K562 (cell line): Measurements from ENCODE around the gene DEDD. TPM values are rescaled to one million over a fixed set of nuclear protein-coding genes. Genes with fewer than 3 reads are reported as not detected.
A peak's percentile ranks its signal among the peaks of the same experiment; 100 is the strongest.

Experiments used
- BCL6 ChIP-seq: fragments of 250-450 bp; sonication (Bioruptor Pico); IDR thresholded peaks from 2 replicates; pipeline ENCODE4 v1.4.0; 2020
- CBX2 ChIP-seq: fragments of 200-600 bp; sonication (generic); IDR thresholded peaks from one replicate; pipeline ENCODE4 v1.6.1; 2012; ENCODE audit warnings: mild to moderate bottlenecking, low read length, inconsistent platforms; ENCODE audit not compliant: insufficient read depth, poor library complexity, severe bottlenecking
- CREB1 ChIP-seq, 2 experiments: sonication (generic) in 1 of 2; formaldehyde crosslinking in 1 of 2; IDR thresholded peaks; 2 replicates each; pipeline versions ENCODE4 v1.6.1 to v1.8.0; 2012 to 2022; ENCODE audit warnings: inconsistent platforms in 1 of 2, mild to moderate bottlenecking in 1 of 2, missing genetic modification reagents in 1 of 2, moderate library complexity in 1 of 2
- DACH1 ChIP-seq: fragments of 450-650 bp; IDR thresholded peaks from 2 replicates; pipeline ENCODE4 v1.6.1; 2018; ENCODE audit not compliant: partially characterized antibody
- GATAD2A ChIP-seq: fragments of 450-650 bp; IDR thresholded peaks from 2 replicates; pipeline ENCODE4 v1.6.1; 2017
- GTF3C2 ChIP-seq: IDR thresholded peaks from 3 replicates; pipeline ENCODE4 v1.6.1; 2011; ENCODE audit warnings: borderline replicate concordance, mild to moderate bottlenecking, moderate library complexity; ENCODE audit not compliant: insufficient read length; ENCODE audit errors: extremely low read depth
- MAX ChIP-seq: sonication (generic); formaldehyde crosslinking; IDR thresholded peaks from 2 replicates; pipeline ENCODE4 v1.9.0; 2022; ENCODE audit warnings: mild to moderate bottlenecking, missing genetic modification reagents
- MAZ ChIP-seq, 2 experiments: fragments of 450-650 bp in 1 of 2; sonication (generic) in 1 of 2; formaldehyde crosslinking; IDR thresholded peaks in 1 of 2; conservative IDR thresholded peaks in 1 of 2; 2 replicates each; pipeline versions ENCODE4 v1.4.0 to v1.5.0; 2020; ENCODE audit warnings: mild to moderate bottlenecking in 1 of 2, missing genetic modification reagents in 1 of 2
- NFXL1 ChIP-seq: fragments of 450-650 bp; formaldehyde crosslinking; IDR thresholded peaks from 2 replicates; pipeline ENCODE4 v1.4.0; 2021; ENCODE audit warnings: mild to moderate bottlenecking
- NFYB ChIP-seq: IDR thresholded peaks from 2 replicates; pipeline ENCODE4 v1.6.1; 2011; ENCODE audit warnings: mild to moderate bottlenecking, moderate library complexity; ENCODE audit not compliant: insufficient read length; ENCODE audit errors: extremely low read depth
- NONO ChIP-seq, 2 experiments: fragments of 200-400 bp in 1 of 2; fragments of 450-650 bp in 1 of 2; formaldehyde crosslinking in 1 of 2; IDR thresholded peaks; 2 replicates each; pipeline ENCODE4 v1.6.1; 2017; ENCODE audit warnings: low read depth in 2 of 2, mild to moderate bottlenecking in 2 of 2, moderate library complexity in 2 of 2, low read length in 1 of 2
- POLR2A ChIP-seq: fragments of 450-650 bp; conservative IDR thresholded peaks from 2 replicates; pipeline ENCODE4 v1.6.1; 2016
- POLR3A ChIP-seq: IDR thresholded peaks from 2 replicates; pipeline ENCODE4 v1.6.1; 2011; ENCODE audit warnings: borderline replicate concordance, mild to moderate bottlenecking, moderate library complexity; ENCODE audit not compliant: insufficient read length, insufficient read depth; ENCODE audit errors: extremely low read depth
- SAFB ChIP-seq: fragments of 200-400 bp; formaldehyde crosslinking; IDR thresholded peaks from 2 replicates; pipeline ENCODE4 v1.6.1; 2017; ENCODE audit warnings: low read depth, low read length, borderline replicate concordance
- SLC30A9 ChIP-seq: fragments of 250-450 bp; sonication (Bioruptor Pico); IDR thresholded peaks from 2 replicates; pipeline ENCODE4 v1.8.0; 2022; ENCODE audit warnings: mild to moderate bottlenecking, moderate library complexity
- SNRNP70 ChIP-seq: fragments of 200-400 bp; formaldehyde crosslinking; optimal IDR thresholded peaks from 2 replicates; pipeline ENCODE3; 2017; ENCODE audit warnings: low read depth, low read length
- SREBF1 ChIP-seq: fragments of 150-350 bp; IDR thresholded peaks from 2 replicates; pipeline ENCODE4 v1.6.1; 2014; ENCODE audit warnings: antibody characterized with exemption, low read depth, low read length, borderline replicate concordance
- TEAD4 ChIP-seq, 2 experiments: sonication (generic) in 1 of 2; formaldehyde crosslinking in 1 of 2; IDR thresholded peaks; 2 replicates each; pipeline versions ENCODE4 v1.6.1 to v1.8.0; 2012 to 2022; ENCODE audit warnings: borderline replicate concordance in 1 of 2, inconsistent platforms in 1 of 2, low read length in 1 of 2, mild to moderate bottlenecking in 1 of 2, missing genetic modification reagents in 1 of 2
- TRIM28 ChIP-seq: fragments of 450-650 bp; IDR thresholded peaks from 2 replicates; pipeline ENCODE4 v1.6.1; 2017
- ZNF232 ChIP-seq: sonication (generic); formaldehyde crosslinking; IDR thresholded peaks from 2 replicates; pipeline ENCODE4 v1.8.0; 2022; ENCODE audit warnings: mild to moderate bottlenecking, missing genetic modification reagents
- ZNF707 ChIP-seq: fragments of 250-450 bp; sonication (Bioruptor Pico); conservative IDR thresholded peaks from 2 replicates; pipeline ENCODE4 v1.8.0; 2022; ENCODE audit warnings: inconsistent platforms, mild to moderate bottlenecking, moderate library complexity
- ZNF76 ChIP-seq: fragments of 250-450 bp; sonication (Bioruptor Pico); IDR thresholded peaks from 2 replicates; pipeline ENCODE4 v1.4.0; 2020; ENCODE audit warnings: mild to moderate bottlenecking, moderate library complexity, borderline replicate concordance
- ZNF780A ChIP-seq: fragments of 250-450 bp; sonication (Bioruptor Pico); IDR thresholded peaks from 2 replicates; pipeline ENCODE4 v1.5.0; 2021; ENCODE audit warnings: mild to moderate bottlenecking
- polyA plus RNA-seq, 8 experiments: library from polyadenylated mRNA; depleted of rRNA in 4 of 8; stranded (reverse) in 5 of 8; unstranded in 3 of 8; fragments of >200 nt; fragmentation: Nextera tagmentation in 2 of 8; fragmentation: Illumina TruSeq in 1 of 8; extraction: Ambion mirVana in 2 of 8; extraction: Trizol in 1 of 8; gene quantifications; 2 replicates each; pipeline versions ENCODE4 v1.2.1 to v1.2.3, GENCODE V29; 2011 to 2014; ENCODE audit warnings: inconsistent platforms in 1 of 8, missing spikeins in 1 of 8
- total RNA-seq, 7 experiments: library from RNA; depleted of rRNA in 6 of 7; stranded (reverse); fragments of >200 nt in 6 of 7; fragmentation: Illumina TruSeq in 2 of 7; extraction: Trizol in 2 of 7; gene quantifications; 2 replicates each; pipeline versions ENCODE4 v1.2.1 to v1.2.3, GENCODE V29; 2011 to 2021; ENCODE audit warnings: low replicate concordance in 1 of 7
- TF ChIP-seq, protein P1 (sequence below): conservative IDR thresholded peaks from 2 replicates; pipeline ENCODE4 v1.6.1; 2011; ENCODE audit warnings: low read depth, mild to moderate bottlenecking, low read length; ENCODE audit not compliant: control insufficient read depth

DEDD gene
- total and polyA plus RNA-seq, 9 of the 15 experiments (the other 6 are each of a cell fraction or from before 2014, with no cell fraction given) = 11.6 to 41.0 (median 16.8) TPM

GRCh38 chr1:161119092-161119903, 13.2 kb downstream of the DEDD start (continued):
- no peak for TF ChIP-seq GTF3C2
- no peak for TF ChIP-seq GATAD2A
- TF ChIP-seq ZNF76 (CRISPR knock-in tag) = no peak
- TF ChIP-seq MAX (CRISPR knock-in tag) = peak; percentile 66
- no peak for TF ChIP-seq ZNF707 (CRISPR knock-in tag)
- no peak for TF ChIP-seq NFXL1 (CRISPR knock-in tag)
- no peak for TF ChIP-seq SNRNP70
- TF ChIP-seq SLC30A9 (CRISPR knock-in tag) = no peak
- no peak for TF ChIP-seq BCL6 (CRISPR knock-in tag)
- TF ChIP-seq POLR3A = no peak
- TF ChIP-seq DACH1 = no peak
- TF ChIP-seq POLR2A = peak; percentile 52; the same call in 1 of the 2 replicates
- TF ChIP-seq NONO (IDR thresholded peaks at IDR 0.05; ENCODE audit: low read depth in 2 of 2, low read length in 1 of 2) = no peak
- TF ChIP-seq CREB1 (IDR thresholded peaks at IDR 0.05) = peak; percentile 62
- TF ChIP-seq CREB1 (CRISPR knock-in tag; IDR thresholded peaks at IDR 0.05) = peak; percentile 57; the same call in 1 of the 2 replicates
- TF ChIP-seq NFYB = no peak
- TF ChIP-seq ZNF232 (CRISPR knock-in tag) = no peak
- TF ChIP-seq SREBF1 = no peak
- TF ChIP-seq TEAD4 (IDR thresholded peaks at IDR 0.05; ENCODE audit: low read length) = no peak; the same call in 1 of the 2 replicates
- no peak for TF ChIP-seq TEAD4 (CRISPR knock-in tag; IDR thresholded peaks at IDR 0.05; ENCODE audit: borderline replicate concordance)
- no peak for TF ChIP-seq TRIM28
- TF ChIP-seq, protein P1, sequence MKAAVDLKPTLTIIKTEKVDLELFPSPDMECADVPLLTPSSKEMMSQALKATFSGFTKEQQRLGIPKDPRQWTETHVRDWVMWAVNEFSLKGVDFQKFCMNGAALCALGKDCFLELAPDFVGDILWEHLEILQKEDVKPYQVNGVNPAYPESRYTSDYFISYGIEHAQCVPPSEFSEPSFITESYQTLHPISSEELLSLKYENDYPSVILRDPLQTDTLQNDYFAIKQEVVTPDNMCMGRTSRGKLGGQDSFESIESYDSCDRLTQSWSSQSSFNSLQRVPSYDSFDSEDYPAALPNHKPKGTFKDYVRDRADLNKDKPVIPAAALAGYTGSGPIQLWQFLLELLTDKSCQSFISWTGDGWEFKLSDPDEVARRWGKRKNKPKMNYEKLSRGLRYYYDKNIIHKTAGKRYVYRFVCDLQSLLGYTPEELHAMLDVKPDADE = no peak
- 0 out of 4 replicates have a peak, but pooled peaks of 1 of the 2 experiments have one; percentile 25 for TF ChIP-seq MAZ (CRISPR knock-in tag; conservative IDR thresholded peaks at IDR 0.05 in 1 of 2, IDR thresholded peaks at IDR 0.05 in 1 of 2)
- TF ChIP-seq CBX2 = no peak
- TF ChIP-seq ZNF780A = no peak
- TF ChIP-seq SAFB = no peak
